Activated naive CD8-positive, alpha-beta T cell treated with anti-CD3 and anti-CD28 coated beads, Interleukin-2, amount 10 ng/mL, durations not matched to agents 7 days and 5 days (primary cell): ENCODE measurements around the gene CYP1A2. TPM values are rescaled to one million over a fixed set of nuclear protein-coding genes. Genes with fewer than 3 reads are reported as not detected.
"Not testable (repeated sequence)": the region's sequence is repeated elsewhere in the genome, so short reads cannot be mapped to it uniquely, and the experiment has no call there.

Source experiments
- ATAC-seq: fragments of 150-1000 bp; cut with Tn5 transposase; one replicate; pipeline ENCODE4 v1.10.0; 2021; ENCODE audit warnings: low read depth, moderate library complexity
- POLR2A ChIA-PET: fragments of 350-600 bp; sonication (Branson Sonifier 250); formaldehyde crosslinking; loops from one replicate; lab custom pipeline; 2021; ENCODE audit warnings: antibody characterized with exemption; lab: Charles Lee
- DNase-seq: peaks from one replicate; pipeline ENCODE4 v3.0.0; 2021
- H3K27ac Mint-ChIP-seq: one replicate; pipeline ENCODE4 v1.8.0; 2022; ENCODE audit warnings: mild to moderate bottlenecking, mixed read lengths
- H3K27me3 Mint-ChIP-seq: one replicate; pipeline ENCODE4 v1.8.0; 2022; ENCODE audit warnings: mild to moderate bottlenecking, moderate library complexity, mixed read lengths
- H3K36me3 Mint-ChIP-seq: one replicate; pipeline ENCODE4 v1.8.0; 2021; ENCODE audit warnings: mild to moderate bottlenecking, mixed read lengths
- H3K4me1 Mint-ChIP-seq: one replicate; pipeline ENCODE4 v1.8.0; 2021; ENCODE audit warnings: mixed read lengths
- H3K4me3 Mint-ChIP-seq: one replicate; pipeline ENCODE4 v1.8.0; 2022; ENCODE audit warnings: mild to moderate bottlenecking, moderate library complexity, mixed read lengths
- H3K9me3 Mint-ChIP-seq: one replicate; pipeline ENCODE4 v1.8.0; 2021; ENCODE audit warnings: mixed read lengths
- total RNA-seq, 2 experiments: library from RNA; stranded (reverse); gene quantifications; one replicate each; pipeline ENCODE4 v1.2.3, GENCODE V29; 2021

Gene CYP1A2
- total RNA-seq, 2 experiments from 2014 or later: not detected

GRCh38 chr15:74725845-74726773, 22.5 kb upstream of the CYP1A2 start:
- peak overlapping the region; percentile 79 for H3K4me3 Mint-ChIP-seq
- H3K27ac Mint-ChIP-seq: peak overlapping the region; percentile 90
- peaks cover 24% of the 10 kb centered on the region for H3K4me1 Mint-ChIP-seq
- no peaks in the 10 kb centered on the region for H3K36me3 Mint-ChIP-seq
- DNase-seq: peak; percentile 81
- peak; percentile 72 for ATAC-seq
- POLR2A ChIA-PET: interaction anchor here (0.5 to 2.1 kb wide), 13 partner anchors 25 to 1017 kb away, joined by 3 to 8 read pairs (median 4); partner anchors contain the start of genes ARID3B, CSK and EDC3
- H3K27me3 Mint-ChIP-seq: peaks cover 4% of the 10 kb centered on the region
- H3K9me3 Mint-ChIP-seq: no peaks in the 10 kb centered on the region

GRCh38 chr15:74726774-74727164, 21.9 kb upstream of the CYP1A2 start:
- no peaks in the 10 kb centered on the region for H3K36me3 Mint-ChIP-seq
- H3K27ac Mint-ChIP-seq: peak overlapping the region; percentile 90
- no peaks in the 10 kb centered on the region for H3K9me3 Mint-ChIP-seq
- POLR2A ChIA-PET: interaction anchor here (0.5 to 2.1 kb wide), 7 partner anchors 24 to 1017 kb away, joined by 3 to 8 read pairs (median 3); partner anchors contain the start of genes ARID3B and CSK
- DNase-seq (no peak), ATAC-seq (peak; percentile 51)
- peaks cover 4% of the 10 kb centered on the region for H3K27me3 Mint-ChIP-seq
- peak overlapping the region; percentile 79 for H3K4me3 Mint-ChIP-seq
- H3K4me1 Mint-ChIP-seq: peaks cover 23% of the 10 kb centered on the region

GRCh38 chr15:74727727-74728126, 20.9 kb upstream of the CYP1A2 start:
- Mint-ChIP-seq H3K36me3 (no peaks in the 10 kb centered on the region), H3K9me3 (no peaks in the 10 kb centered on the region), H3K4me1 (peaks cover 24% of the 10 kb centered on the region), H3K4me3 (no peak overlapping the region), H3K27ac (no peak overlapping the region), H3K27me3 (peaks cover 5% of the 10 kb centered on the region)
- ATAC-seq: no peak
- POLR2A ChIA-PET: no interaction called here
- DNase-seq: no peak

GRCh38 chr15:74728699-74729098, 19.9 kb upstream of the CYP1A2 start:
- H3K27me3 Mint-ChIP-seq, POLR2A ChIA-PET, H3K27ac Mint-ChIP-seq, H3K4me3 Mint-ChIP-seq, DNase-seq, H3K9me3 Mint-ChIP-seq, ATAC-seq, H3K36me3 Mint-ChIP-seq: not testable (repeated sequence)
- H3K4me1 Mint-ChIP-seq: peaks cover 24% of the 10 kb centered on the region

GRCh38 chr15:74729372-74729771, 19.3 kb upstream of the CYP1A2 start:
- H3K27me3 Mint-ChIP-seq, H3K9me3 Mint-ChIP-seq, DNase-seq, H3K4me3 Mint-ChIP-seq, POLR2A ChIA-PET, H3K27ac Mint-ChIP-seq, ATAC-seq, H3K36me3 Mint-ChIP-seq: not testable (repeated sequence)
- H3K4me1 Mint-ChIP-seq: peaks cover 23% of the 10 kb centered on the region

- Mint-ChIP-seq H3K4me1 (peaks cover 16% of the 10 kb centered on the region), H3K9me3 (no peaks in the 10 kb centered on the region), H3K27ac (no peak overlapping the region), H3K36me3 (no peaks in the 10 kb centered on the region), H3K4me3 (no peak overlapping the region), H3K27me3 (peaks cover 9% of the 10 kb centered on the region)
- POLR2A ChIA-PET: no interaction called here
- DNase-seq (no peak), ATAC-seq (no peak)
Measured at GRCh38 chr15:74730619-74731316, 17.9 kb upstream of the CYP1A2 start.

- Mint-ChIP-seq H3K4me1 (peaks cover 7% of the 10 kb centered on the region), H3K27ac (no peak overlapping the region), H3K9me3 (no peaks in the 10 kb centered on the region), H3K27me3 (peaks cover 10% of the 10 kb centered on the region), H3K4me3 (no peak overlapping the region), H3K36me3 (peaks cover under 1% of the 10 kb centered on the region)
- POLR2A ChIA-PET: no interaction called here
- DNase-seq: no peak
- no peak for ATAC-seq
Measured at GRCh38 chr15:74732846-74733245, 15.8 kb upstream of the CYP1A2 start.

- no peak for ATAC-seq
- Mint-ChIP-seq H3K27me3 (peaks cover 12% of the 10 kb centered on the region), H3K4me3 (no peak overlapping the region), H3K9me3 (peaks cover 4% of the 10 kb centered on the region), H3K4me1 (peaks cover 7% of the 10 kb centered on the region), H3K27ac (no peak overlapping the region), H3K36me3 (peaks cover 2% of the 10 kb centered on the region)
- DNase-seq: no peak
- POLR2A ChIA-PET: no interaction called here
Measured at GRCh38 chr15:74733269-74733668, 15.4 kb upstream of the CYP1A2 start.

- H3K36me3 Mint-ChIP-seq: peaks cover 2% of the 10 kb centered on the region
- H3K4me1 Mint-ChIP-seq: peaks cover 6% of the 10 kb centered on the region
- peaks cover 12% of the 10 kb centered on the region for H3K27me3 Mint-ChIP-seq
- DNase-seq: no peak
- no peak overlapping the region for H3K27ac Mint-ChIP-seq
- H3K9me3 Mint-ChIP-seq: peaks cover 4% of the 10 kb centered on the region
- no peak overlapping the region for H3K4me3 Mint-ChIP-seq
- POLR2A ChIA-PET: no interaction called here
- no peak for ATAC-seq
Measured at GRCh38 chr15:74735305-74735704, 13.3 kb upstream of the CYP1A2 start.

- H3K4me1 Mint-ChIP-seq, H3K27me3 Mint-ChIP-seq, H3K36me3 Mint-ChIP-seq, POLR2A ChIA-PET, ATAC-seq, H3K4me3 Mint-ChIP-seq, DNase-seq, H3K27ac Mint-ChIP-seq: not testable (repeated sequence)
- peaks cover 12% of the 10 kb centered on the region for H3K9me3 Mint-ChIP-seq
Measured at GRCh38 chr15:74738239-74738638, 10.4 kb upstream of the CYP1A2 start.

- POLR2A ChIA-PET: no interaction called here
Measured at GRCh38 chr15:74742422-74742821, 6.2 kb upstream of the CYP1A2 start.

GRCh38 chr15:74746389-74746788, 2.3 kb upstream of the CYP1A2 start:
- no peak overlapping the region for H3K27ac Mint-ChIP-seq
- ATAC-seq (no peak), DNase-seq (no peak)
- no peaks in the 10 kb centered on the region for H3K27me3 Mint-ChIP-seq
- POLR2A ChIA-PET: no interaction called here
- H3K9me3 Mint-ChIP-seq: peaks cover 5% of the 10 kb centered on the region
- no peak overlapping the region for H3K4me3 Mint-ChIP-seq
- H3K4me1 Mint-ChIP-seq: no peaks in the 10 kb centered on the region
- H3K36me3 Mint-ChIP-seq: peaks cover 3% of the 10 kb centered on the region

More at GRCh38 chr15:74742422-74742821, 6.2 kb upstream of the CYP1A2 start:
- Mint-ChIP-seq H3K9me3 (peaks cover 12% of the 10 kb centered on the region), H3K4me1 (no peaks in the 10 kb centered on the region), H3K36me3 (peaks cover 5% of the 10 kb centered on the region), H3K27ac (no peak overlapping the region), H3K27me3 (peaks cover 4% of the 10 kb centered on the region), H3K4me3 (no peak overlapping the region)
- no peak for ATAC-seq
- DNase-seq: no peak

- DNase-seq (no peak), ATAC-seq (no peak)
- Mint-ChIP-seq H3K27ac (no peak overlapping the region), H3K27me3 (peaks cover 4% of the 10 kb centered on the region), H3K4me3 (no peak overlapping the region), H3K4me1 (no peaks in the 10 kb centered on the region), H3K36me3 (no peaks in the 10 kb centered on the region), H3K9me3 (no peaks in the 10 kb centered on the region)
- POLR2A ChIA-PET: no interaction called here
Measured at GRCh38 chr15:74749832-74750231, 1.2 kb downstream of the CYP1A2 start.
